ENCODE measurements around the gene CD300A.
"Not testable (repeated sequence)": the region's sequence is repeated elsewhere in the genome, so short reads cannot be mapped to it uniquely, and the experiment has no call there.

GRCh38 chr17:74488276-74488675 is 21.8 kb downstream of the CD300A start:
- not testable (repeated sequence) for TF ChIP-seq CTCF (IDR thresholded peaks at IDR 0.05; ENCODE audit: low read depth, low read length); EZH2phosphoT487 (IDR thresholded peaks at IDR 0.05; ENCODE audit: low read depth)
